GM18505 (cell line): Measurements from ENCODE around the gene AVPI1.
A peak's percentile ranks its signal among the peaks of the same experiment; 100 is the strongest.

Experiments used
- ATAC-seq: cut with Tn5 transposase; IDR thresholded peaks from one replicate; pipeline ENCODE4 v1.9.1; 2021; ENCODE audit not compliant: unreplicated experiment
- POLR2A ChIP-seq: IDR thresholded peaks from 4 replicates; pipeline ENCODE4 v1.6.1; 2011; ENCODE audit warnings: borderline replicate concordance; ENCODE audit not compliant: insufficient read depth, insufficient read length; ENCODE audit errors: extremely low read depth

Gene AVPI1, protein sequence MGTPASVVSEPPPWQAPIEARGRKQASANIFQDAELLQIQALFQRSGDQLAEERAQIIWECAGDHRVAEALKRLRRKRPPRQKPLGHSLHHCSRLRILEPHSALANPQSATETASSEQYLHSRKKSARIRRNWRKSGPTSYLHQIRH

DNA sequence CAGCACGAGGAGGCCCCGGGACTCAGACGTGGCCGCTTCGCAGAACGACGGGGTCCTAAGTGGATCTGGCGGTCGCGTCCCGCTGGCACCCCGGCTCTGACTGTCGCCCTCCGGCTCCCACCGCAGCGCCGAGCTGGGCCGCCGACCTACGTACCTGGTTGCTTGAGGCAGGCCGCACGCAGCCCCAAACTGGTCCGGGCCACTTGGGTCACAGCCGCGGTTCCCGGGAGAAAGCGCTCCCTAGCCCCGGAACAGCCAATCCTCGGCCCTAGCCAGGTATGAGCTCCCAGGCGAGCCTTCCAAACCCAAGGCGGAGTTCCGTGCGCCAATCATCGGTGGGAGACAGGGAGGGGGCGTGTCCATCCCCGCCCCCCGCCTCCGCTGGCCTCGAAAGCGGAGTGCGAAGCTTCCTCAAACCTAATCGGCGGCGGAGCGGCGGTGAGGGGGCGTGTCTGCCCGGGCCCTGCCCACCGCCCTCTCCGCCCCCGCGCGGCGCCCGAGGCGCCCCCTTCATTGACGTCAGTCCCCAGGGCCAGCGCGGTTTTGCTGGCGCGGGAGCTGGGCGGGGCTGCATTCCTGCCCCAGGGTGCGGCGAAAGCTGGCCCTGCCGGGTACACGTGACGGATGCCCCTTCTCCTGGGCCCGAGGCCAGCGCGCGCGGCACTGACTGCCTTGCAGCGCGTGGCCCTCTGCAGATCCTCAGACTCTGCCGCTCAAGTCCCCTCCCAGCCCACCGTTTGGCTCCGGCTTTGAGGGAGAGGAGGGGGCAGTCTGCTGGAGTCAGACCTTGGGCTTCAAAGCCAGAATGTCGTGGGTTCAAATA, at the start of gene AVPI1:
AVPI1 (minus strand) TSS at position 280 of the 823 bp plus-strand sequence. CDS start 7,336 bp downstream, outside the sequence.
- ATAC-seq: peak; percentile 92
- TF ChIP-seq POLR2A: peak; percentile 43

DNA sequence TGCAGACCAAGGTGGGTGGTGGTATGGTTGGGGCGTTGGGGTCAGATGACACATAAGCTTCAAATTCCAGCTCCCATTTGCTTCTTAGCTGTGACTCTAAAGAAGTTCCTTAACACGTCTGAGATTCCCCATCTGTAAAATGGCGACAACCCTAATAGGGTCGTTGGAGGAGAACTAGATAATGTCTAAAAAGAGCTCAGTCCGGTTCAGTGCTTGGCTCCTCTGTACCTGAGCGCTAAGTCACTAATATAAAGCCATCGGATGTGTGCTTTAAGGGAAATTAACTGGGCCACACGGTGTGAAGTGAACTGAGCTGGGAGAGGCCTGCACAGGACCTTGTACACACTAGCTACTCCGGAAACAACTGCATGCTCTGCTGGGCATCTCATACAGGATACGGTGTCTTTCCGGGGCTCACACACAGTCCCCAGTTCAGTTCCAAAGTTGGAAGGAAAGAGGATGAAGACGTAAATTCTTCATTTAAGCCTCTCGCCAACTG, 49.4 kb upstream of the AVPI1 start:
- ATAC-seq: peak; percentile 9
- TF ChIP-seq POLR2A: no peak

DNA sequence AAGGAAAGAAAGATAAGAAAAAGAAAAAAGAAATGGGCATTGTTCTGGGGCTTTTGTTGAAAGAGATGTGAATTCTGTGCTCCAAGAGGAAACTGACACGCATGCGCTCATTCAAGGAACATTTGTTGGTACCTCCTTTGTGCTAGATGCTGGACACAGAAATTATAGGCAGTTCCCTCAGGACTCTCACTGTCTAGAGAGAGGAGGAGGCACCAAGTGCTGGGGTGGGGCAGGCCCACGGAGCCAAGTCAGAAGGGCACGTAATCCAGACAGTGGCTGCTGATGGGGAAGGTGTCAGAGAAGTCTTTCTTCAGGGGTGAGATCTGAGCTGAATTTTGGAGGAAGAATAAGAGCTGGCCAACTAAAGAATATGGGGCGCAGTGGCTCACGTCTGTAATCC, 47.0 kb upstream of the AVPI1 start:
- TF ChIP-seq POLR2A: no peak
- ATAC-seq: no peak

DNA sequence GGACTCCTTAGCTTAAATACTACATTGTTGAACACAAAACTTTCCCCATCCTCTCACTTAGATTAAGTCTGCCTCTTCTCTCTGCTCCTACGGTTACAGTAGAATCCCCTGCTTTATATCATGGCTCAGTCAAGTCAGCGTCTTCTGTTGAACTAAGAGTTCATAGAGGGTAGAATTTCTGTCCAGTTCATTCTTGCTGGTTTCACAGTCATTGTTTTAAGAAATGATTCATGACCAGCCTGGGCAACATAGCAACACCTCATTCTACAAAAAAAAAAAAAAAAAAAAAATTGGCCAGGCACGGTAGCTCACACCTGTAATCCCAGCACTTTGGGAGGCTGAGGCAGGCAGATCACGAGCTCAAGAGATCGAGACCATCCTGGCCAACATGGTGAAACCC, 46.2 kb upstream of the AVPI1 start:
- TF ChIP-seq POLR2A: no peak
- ATAC-seq: no peak

DNA sequence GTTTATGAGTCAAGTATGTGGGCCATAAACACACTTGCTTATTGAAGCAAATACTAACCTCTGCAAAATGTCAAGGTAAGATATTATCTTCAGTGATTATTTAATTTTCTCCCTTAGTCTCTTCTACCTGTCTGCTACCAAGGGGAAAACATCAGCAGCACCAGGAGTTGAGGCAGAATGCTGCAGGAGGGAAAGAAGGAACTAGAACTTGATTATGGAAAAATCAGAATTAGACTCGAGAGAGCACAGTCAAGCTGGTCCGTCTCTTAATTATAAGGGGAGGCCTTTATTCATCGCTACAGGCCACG, 45.0 kb upstream of the AVPI1 start:
- TF ChIP-seq POLR2A: no peak
- no peak for ATAC-seq

DNA sequence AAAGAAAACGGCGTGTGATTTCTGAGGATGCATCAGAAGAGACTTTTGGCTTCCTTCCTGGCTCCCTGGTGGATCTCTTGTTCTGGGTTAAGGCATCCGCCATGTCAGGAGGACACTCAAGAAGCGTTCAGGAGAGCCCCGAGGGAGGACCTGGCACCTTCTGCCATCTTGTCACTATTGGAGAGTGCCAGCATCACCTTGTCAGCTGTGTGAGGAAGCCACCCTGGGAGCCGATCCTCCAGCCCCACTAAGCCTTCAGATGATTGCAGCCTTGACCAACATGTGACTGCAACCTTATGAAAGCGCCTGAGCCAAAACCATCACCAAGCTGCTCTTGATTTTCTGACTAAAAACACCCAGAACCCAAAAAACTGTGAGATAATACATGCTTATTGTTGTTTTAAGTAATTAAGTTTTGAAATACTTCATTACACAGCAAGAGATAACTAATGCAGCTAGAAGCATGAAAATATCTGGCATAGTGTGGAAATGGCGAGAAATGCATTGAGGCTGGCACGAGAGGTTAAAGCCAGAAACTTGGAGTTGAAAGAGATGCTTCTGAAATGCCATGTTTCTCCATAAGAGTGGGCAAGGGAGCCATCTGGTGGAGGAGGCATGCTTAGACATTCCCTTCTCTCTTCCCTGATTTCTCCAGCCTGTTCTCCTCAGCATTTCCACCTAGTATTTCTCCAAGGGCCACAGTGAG, 44.5 kb upstream of the AVPI1 start:
- ATAC-seq: no peak

DNA sequence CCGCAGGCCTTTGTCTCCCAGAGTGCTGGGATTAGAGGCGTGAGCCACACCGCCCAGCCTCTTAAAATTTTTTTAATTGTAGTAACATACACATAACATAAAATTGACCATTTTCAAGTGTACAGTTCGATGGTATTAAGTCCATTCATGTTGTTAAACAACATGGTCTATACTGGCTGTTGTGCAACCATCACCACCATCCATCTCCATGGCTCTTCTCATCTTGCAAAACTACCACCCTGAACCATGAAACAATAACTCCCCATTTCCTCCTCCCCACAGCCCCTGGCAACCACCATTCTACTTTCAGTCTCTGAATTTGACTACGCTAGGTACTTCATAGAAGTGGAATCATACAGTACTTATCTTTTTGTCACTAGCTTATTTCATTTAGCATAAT, 42.0 kb upstream of the AVPI1 start:
- no peak for TF ChIP-seq POLR2A
- no peak for ATAC-seq

More for the DNA sequence above, 44.5 kb upstream of the AVPI1 start:
- no peak for TF ChIP-seq POLR2A

DNA sequence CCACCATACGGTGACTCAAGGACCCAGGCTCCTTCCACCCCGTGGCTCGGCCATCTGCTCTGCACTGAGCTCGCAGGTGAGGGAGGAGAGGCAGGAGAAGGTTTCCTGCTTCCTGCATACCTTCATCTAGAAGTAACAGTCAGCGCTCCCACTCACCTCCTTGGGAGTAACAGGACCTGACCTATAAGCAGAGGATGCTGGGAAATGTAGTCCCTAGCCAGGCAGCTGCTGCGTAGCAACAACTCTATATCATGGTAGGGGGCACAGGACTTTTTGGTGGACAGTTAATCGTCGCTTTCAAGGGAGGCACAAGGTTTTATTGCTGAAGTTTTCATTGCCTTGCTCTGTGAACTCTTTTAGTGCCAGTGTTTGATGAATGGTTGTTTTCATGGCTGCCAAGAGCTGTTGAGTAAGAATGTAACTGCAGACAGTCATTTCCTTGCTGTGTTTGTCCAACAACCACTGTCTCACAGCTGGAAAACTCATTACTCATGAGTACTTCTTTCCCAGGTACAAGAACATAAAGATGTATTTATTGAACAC, 39.7 kb upstream of the AVPI1 start:
- no peak for TF ChIP-seq POLR2A

DNA sequence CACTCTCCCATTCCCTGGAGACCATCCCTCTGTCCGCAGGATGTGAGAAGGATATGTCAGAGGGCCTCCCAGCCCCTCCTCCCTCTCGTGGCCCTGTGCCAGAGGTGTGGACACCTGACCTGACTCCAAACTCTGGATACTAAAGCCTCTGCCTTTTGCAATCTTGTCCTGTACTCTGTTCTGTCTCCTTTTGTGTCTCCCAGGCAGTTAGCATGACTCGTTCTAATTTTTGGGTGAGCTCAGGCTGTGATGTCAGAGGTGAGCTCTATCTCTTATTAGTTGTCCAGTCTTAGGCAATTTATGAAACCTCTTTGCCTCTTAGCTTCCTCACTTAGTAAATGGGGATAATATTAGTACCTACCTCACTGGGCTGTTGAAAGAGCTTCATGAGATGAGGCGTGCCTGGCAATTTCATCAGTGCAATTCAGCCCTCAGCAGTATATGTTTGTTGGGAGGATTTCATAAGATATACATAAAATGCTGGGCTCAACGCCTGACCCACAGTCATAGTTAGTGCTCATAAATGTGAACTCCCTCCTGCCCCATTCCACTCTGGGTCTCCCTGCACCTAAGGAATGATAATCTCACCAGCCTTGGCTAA, 37.4 kb upstream of the AVPI1 start:
- no peak for ATAC-seq
- no peak for TF ChIP-seq POLR2A

More for the DNA sequence above, 39.7 kb upstream of the AVPI1 start:
- no peak for ATAC-seq

DNA sequence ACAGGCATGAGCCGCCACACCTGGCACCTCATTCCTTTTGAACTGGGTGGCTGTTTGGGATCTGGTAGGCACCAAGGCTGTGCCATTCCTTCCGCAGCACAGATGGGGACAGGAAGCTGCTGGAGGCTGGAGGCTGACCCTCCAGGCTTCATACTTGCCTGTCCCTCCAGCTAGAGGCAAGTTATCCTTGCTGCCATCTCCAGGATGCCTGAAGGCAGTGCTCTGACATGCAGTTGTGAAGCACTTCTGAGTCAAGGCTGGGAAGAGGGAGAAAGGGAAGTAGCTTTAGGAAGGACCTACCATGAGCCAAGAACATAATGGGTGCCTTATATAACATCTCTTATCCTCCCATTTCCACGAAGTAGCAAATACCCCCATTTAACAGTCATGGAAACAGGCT, 36.0 kb upstream of the AVPI1 start:
- TF ChIP-seq POLR2A: no peak
- ATAC-seq: no peak

DNA sequence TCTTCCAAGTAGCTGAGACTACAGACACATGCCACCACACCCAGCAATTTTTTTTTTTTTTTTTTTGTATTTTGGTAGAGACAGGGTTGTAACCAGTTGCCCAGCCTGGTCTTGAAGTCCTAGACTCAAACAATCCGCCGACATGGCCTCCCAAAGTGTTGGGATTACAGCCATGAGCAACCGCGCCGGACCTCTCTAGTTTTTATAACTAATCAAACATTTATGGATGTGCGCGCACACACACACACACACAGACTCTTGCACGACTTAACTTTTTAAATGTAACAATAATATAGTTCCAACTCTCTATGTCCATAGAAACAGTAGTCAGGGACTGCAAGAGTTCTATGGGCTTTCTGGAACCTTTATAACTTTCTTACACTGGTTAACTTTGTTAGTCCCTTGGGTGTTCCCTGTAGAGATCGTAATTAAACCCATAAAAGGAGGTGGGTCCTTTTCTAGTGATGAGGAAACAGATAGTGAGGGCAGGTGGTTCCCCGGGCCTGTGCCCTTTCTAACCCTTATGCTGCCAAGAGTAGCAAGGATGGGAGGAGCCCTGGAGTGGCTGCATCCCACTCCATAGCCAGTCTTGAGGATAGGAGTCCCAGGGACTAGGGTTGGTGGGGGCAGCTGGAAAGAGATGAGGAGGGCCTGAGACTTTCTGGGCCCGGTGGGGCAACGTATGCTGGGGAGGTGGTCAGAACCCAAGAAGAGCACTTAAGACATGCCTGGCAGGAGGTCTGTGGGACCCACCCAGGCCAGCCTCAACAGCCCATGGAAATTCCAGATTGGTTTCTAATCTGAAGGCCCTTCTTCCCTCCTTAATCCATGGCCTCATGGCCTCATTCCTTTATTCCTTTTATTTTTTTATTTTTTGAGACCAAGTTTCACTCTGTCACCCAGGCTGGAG, 35.1 kb upstream of the AVPI1 start:
- ATAC-seq: no peak
- TF ChIP-seq POLR2A: no peak

DNA sequence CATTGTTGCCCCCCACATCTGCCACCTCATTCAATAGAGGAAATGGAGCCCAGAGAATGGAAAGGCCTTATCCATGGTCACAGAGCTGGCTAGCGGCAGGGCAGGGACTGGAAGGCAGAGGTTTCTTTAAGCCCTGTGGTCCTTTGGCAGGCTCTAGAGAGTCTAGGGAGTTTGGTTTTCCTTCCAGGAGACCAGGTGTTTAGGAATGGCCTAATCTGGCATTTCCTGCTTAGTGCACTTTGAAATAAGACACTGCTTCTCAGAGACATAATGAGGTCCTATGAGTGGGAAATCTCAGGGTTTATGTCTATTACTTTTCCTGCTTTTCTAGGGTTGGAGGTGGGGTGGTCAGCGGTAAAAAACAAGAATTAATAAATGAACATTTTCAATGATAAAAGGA, 32.6 kb upstream of the AVPI1 start:
- no peak for ATAC-seq
- TF ChIP-seq POLR2A: no peak

DNA sequence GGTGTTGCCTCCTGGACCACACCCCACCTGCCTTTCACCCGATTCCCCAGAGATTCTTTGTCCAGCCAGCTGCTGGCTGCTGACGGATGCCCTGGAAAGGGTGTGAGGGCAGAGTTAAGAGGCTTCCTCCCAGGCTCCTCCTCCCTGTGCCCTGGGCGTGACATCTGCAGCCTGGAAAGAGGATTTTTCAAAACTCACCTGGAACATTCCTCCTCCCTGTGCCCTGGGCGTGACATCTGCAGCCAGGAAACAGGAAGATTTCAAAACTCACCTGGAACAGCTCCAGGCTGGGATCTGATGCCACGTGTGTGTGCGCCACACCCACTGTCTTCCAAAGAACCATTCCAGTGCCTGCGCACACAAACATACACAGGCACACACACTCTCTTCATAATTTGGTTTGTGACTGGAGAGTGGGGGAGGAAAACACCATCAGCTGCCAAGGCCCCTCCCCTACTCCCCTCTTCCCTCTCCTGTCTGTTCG, 31.7 kb upstream of the AVPI1 start:
- no peak for TF ChIP-seq POLR2A
- no peak for ATAC-seq

DNA sequence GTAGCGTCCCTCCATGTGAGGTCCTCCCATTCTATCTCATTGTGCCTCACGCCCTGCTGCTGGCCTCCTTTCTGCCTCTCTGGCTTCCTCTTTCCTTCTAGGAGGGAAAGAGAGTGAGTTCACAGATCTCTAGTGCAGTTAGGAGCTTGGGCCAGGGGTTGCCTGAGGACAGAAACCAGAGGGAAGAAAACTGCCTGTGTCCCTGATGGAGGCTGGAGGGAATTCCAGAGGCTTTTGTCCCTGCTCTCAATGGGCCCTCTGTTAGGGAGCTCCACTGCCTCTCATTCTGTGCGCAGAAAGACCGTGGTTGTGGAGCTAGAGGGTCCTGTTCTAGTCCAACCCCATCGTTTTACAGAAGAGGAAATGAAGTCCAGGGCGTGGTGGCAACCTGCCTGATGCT, 31.1 kb upstream of the AVPI1 start:
- no peak for ATAC-seq
- no peak for TF ChIP-seq POLR2A
